Measurements from ENCODE around the gene NFKBIE. TPM values are rescaled to one million over a fixed set of nuclear protein-coding genes. Genes with fewer than 3 reads are reported as not detected.

NFKBIE gene
- total RNA-seq, 1 experiment from 2014 or later, result 6.0 TPM

GRCh38 chr6:44300292-44300823 is 35.0 kb upstream of the NFKBIE start:
- Mint-ChIP-seq H3K27me3 (ENCODE audit: insufficient read depth, unreplicated experiment) (peaks cover 18% of the 10 kb centered on the region), H3K4me1 (ENCODE audit: insufficient read depth, unreplicated experiment) (peaks cover 4% of the 10 kb centered on the region), H3K27ac (ENCODE audit: low read depth, unreplicated experiment) (peak overlapping the region; percentile 22), H3K9me3 (ENCODE audit: unreplicated experiment) (no peaks in the 10 kb centered on the region), H3K36me3 (ENCODE audit: insufficient read depth, unreplicated experiment) (peaks cover 35% of the 10 kb centered on the region), H3K4me3 (ENCODE audit: unreplicated experiment) (no peak overlapping the region)
- intact Hi-C loops (cut with micrococcal nuclease), result no loop called here
- no peak for DNase-seq (ENCODE audit: unreplicated experiment)
- ChIA-PET CTCF (interaction anchor here (0.6 kb wide), 1 partner anchor 34 kb away, joined by 3 read pairs; no protein-coding TSS in a partner anchor), POLR2A (interaction anchor here (0.6 kb wide), 1 partner anchor 12 kb away, joined by 4 read pairs; no protein-coding TSS in a partner anchor)
- no peak for TF ChIP-seq CTCF (IDR thresholded peaks at IDR 0.05; ENCODE audit: unreplicated experiment)
- BruUV-seq (replicated peaks), result TSS peak; percentile 23

GRCh38 chr6:44298864-44299263 is 33.5 kb upstream of the NFKBIE start:
- intact Hi-C loops (cut with micrococcal nuclease), result no loop called here
- BruUV-seq (replicated peaks), result no TSS peak
- peaks cover 4% of the 10 kb centered on the region for H3K4me1 Mint-ChIP-seq (ENCODE audit: insufficient read depth, unreplicated experiment)
- POLR2A ChIA-PET, result interaction anchor here (0.6 to 2.0 kb wide), 4 partner anchors 8 to 1940 kb away, joined by 4 to 7 read pairs (median 5); partner anchors contain the start of gene AARS2
- peaks cover 29% of the 10 kb centered on the region for H3K36me3 Mint-ChIP-seq (ENCODE audit: insufficient read depth, unreplicated experiment)
- CTCF ChIA-PET, result interaction anchor here (0.7 to 1.5 kb wide), 3 partner anchors 9 to 40 kb away, joined by 4 to 5 read pairs (median 4); partner anchors contain the start of gene AARS2
- DNase-seq (ENCODE audit: unreplicated experiment), result no peak
- peak overlapping the region; percentile 20 for H3K27ac Mint-ChIP-seq (ENCODE audit: low read depth, unreplicated experiment)
- H3K9me3 Mint-ChIP-seq (ENCODE audit: unreplicated experiment), result no peaks in the 10 kb centered on the region
- H3K4me3 Mint-ChIP-seq (ENCODE audit: unreplicated experiment), result no peak overlapping the region
- TF ChIP-seq CTCF (IDR thresholded peaks at IDR 0.05; ENCODE audit: unreplicated experiment), result no peak
- peaks cover 22% of the 10 kb centered on the region for H3K27me3 Mint-ChIP-seq (ENCODE audit: insufficient read depth, unreplicated experiment)

- H3K27me3 Mint-ChIP-seq (ENCODE audit: insufficient read depth, unreplicated experiment), result peaks cover 22% of the 10 kb centered on the region
- H3K27ac Mint-ChIP-seq (ENCODE audit: low read depth, unreplicated experiment), result peak overlapping the region; percentile 20
- no TSS peak for BruUV-seq (replicated peaks)
- H3K36me3 Mint-ChIP-seq (ENCODE audit: insufficient read depth, unreplicated experiment), result peaks cover 29% of the 10 kb centered on the region
- ChIA-PET POLR2A (interaction anchor here (0.7 to 2.0 kb wide), 2 partner anchors 8 to 15 kb away, joined by 4 to 7 read pairs; partner anchors contain the start of gene AARS2), CTCF (interaction anchor here (0.6 to 1.5 kb wide), 4 partner anchors 10 to 473 kb away, joined by 3 to 5 read pairs (median 4); partner anchors contain the start of gene AARS2)
- peaks cover 4% of the 10 kb centered on the region for H3K4me1 Mint-ChIP-seq (ENCODE audit: insufficient read depth, unreplicated experiment)
- intact Hi-C loops (cut with micrococcal nuclease), result no loop called here
- no peak for TF ChIP-seq CTCF (IDR thresholded peaks at IDR 0.05; ENCODE audit: unreplicated experiment)
- peak overlapping the region; percentile 43 for H3K4me3 Mint-ChIP-seq (ENCODE audit: unreplicated experiment)
- no peak for DNase-seq (ENCODE audit: unreplicated experiment)
- H3K9me3 Mint-ChIP-seq (ENCODE audit: unreplicated experiment), result no peaks in the 10 kb centered on the region
Measured at GRCh38 chr6:44298055-44298803, 32.9 kb upstream of the NFKBIE start.
